WTC11 (cell line): Measurements from ENCODE around the gene PDCD10. TPM values are rescaled to one million over a fixed set of nuclear protein-coding genes. Genes with fewer than 3 reads are reported as not detected.

Experiments
- ATAC-seq: fragments of 200-7000 bp; cut with Tn5 transposase; 2 replicates; pipeline ENCODE4 v1.10.0; 2021; ENCODE audit warnings: mild to moderate bottlenecking, moderate library complexity
- CTCF ChIA-PET: fragments of 300-600 bp; sonication (Branson Sonifier 250); formaldehyde crosslinking; loops from one replicate; lab custom pipeline; 2021; ENCODE audit warnings: antibody characterized with exemption; lab: Charles Lee
- POLR2A ChIA-PET: fragments of 350-600 bp; sonication (Branson Sonifier 250); formaldehyde crosslinking; loops from one replicate; lab custom pipeline; 2021; ENCODE audit warnings: antibody characterized with exemption; lab: Charles Lee
- DNase-seq: peaks from one replicate; pipeline ENCODE4 v3.0.0; 2021; ENCODE audit warnings: low spot score
- H3K27ac Mint-ChIP-seq: 2 replicates; pipeline ENCODE4 v1.8.0; 2021; ENCODE audit warnings: mixed read lengths
- H3K27me3 Mint-ChIP-seq: 2 replicates; pipeline ENCODE4 v1.8.0; 2021; ENCODE audit warnings: low read depth, mild to moderate bottlenecking, moderate library complexity, mixed read lengths
- H3K36me3 Mint-ChIP-seq: 2 replicates; pipeline ENCODE4 v1.8.0; 2021; ENCODE audit warnings: mixed read lengths
- H3K4me1 Mint-ChIP-seq: 2 replicates; pipeline ENCODE4 v1.8.0; 2022; ENCODE audit warnings: mixed read lengths
- H3K4me3 Mint-ChIP-seq: 2 replicates; pipeline ENCODE4 v1.8.0; 2021; ENCODE audit warnings: mild to moderate bottlenecking, moderate library complexity, mixed read lengths
- H3K9me3 Mint-ChIP-seq: 2 replicates; pipeline ENCODE4 v1.8.0; 2021; ENCODE audit warnings: mixed read lengths
- AR ChIP-seq: fragments of 250-450 bp; sonication (Bioruptor Pico); IDR thresholded peaks from 2 replicates; pipeline ENCODE4 v1.9.0; 2021; ENCODE audit warnings: mild to moderate bottlenecking
- ATF1 ChIP-seq: sonication (generic); formaldehyde crosslinking; IDR thresholded peaks from 2 replicates; pipeline ENCODE4 v1.8.1; 2023; ENCODE audit warnings: mild to moderate bottlenecking, moderate library complexity, missing genetic modification reagents
- CDX4 ChIP-seq: fragments of 250-450 bp; sonication (Bioruptor Pico); IDR thresholded peaks from 2 replicates; pipeline ENCODE4 v1.9.0; 2021; ENCODE audit warnings: moderate library complexity, mild to moderate bottlenecking, inconsistent platforms, borderline replicate concordance
- CREM ChIP-seq: sonication (generic); formaldehyde crosslinking; IDR thresholded peaks from 2 replicates; pipeline ENCODE4 v1.8.1; 2022; ENCODE audit warnings: mild to moderate bottlenecking, missing genetic modification reagents, moderate library complexity
- E2F4 ChIP-seq: sonication (generic); formaldehyde crosslinking; IDR thresholded peaks from 2 replicates; pipeline ENCODE4 v1.8.1; 2022; ENCODE audit warnings: low read depth, mild to moderate bottlenecking, moderate library complexity, missing genetic modification reagents, borderline replicate concordance
- FOXJ3 ChIP-seq: sonication (generic); formaldehyde crosslinking; IDR thresholded peaks from 2 replicates; pipeline ENCODE4 v1.9.0; 2021; ENCODE audit warnings: missing genetic modification reagents, mild to moderate bottlenecking, borderline replicate concordance
- FOXP4 ChIP-seq: sonication (generic); formaldehyde crosslinking; IDR thresholded peaks from 2 replicates; pipeline ENCODE4 v1.8.0; 2022; ENCODE audit warnings: mild to moderate bottlenecking, missing genetic modification reagents
- GABPB1 ChIP-seq: sonication (generic); formaldehyde crosslinking; IDR thresholded peaks from 2 replicates; pipeline ENCODE4 v1.8.1; 2023; ENCODE audit warnings: mild to moderate bottlenecking, missing genetic modification reagents
- IRF1 ChIP-seq: sonication (generic); formaldehyde crosslinking; IDR thresholded peaks from 2 replicates; pipeline ENCODE4 v1.8.0; 2023; ENCODE audit warnings: missing genetic modification reagents
- NFATC4 ChIP-seq: fragments of 250-450 bp; sonication (Bioruptor Pico); IDR thresholded peaks from 2 replicates; pipeline ENCODE4 v1.9.0; 2021; ENCODE audit warnings: mild to moderate bottlenecking
- NR1H2 ChIP-seq: sonication (generic); formaldehyde crosslinking; IDR thresholded peaks from 2 replicates; pipeline ENCODE4 v1.9.0; 2021; ENCODE audit warnings: mild to moderate bottlenecking, moderate library complexity, missing genetic modification reagents
- RELA ChIP-seq: sonication (generic); formaldehyde crosslinking; IDR thresholded peaks from 2 replicates; pipeline ENCODE4 v1.8.1; 2022; ENCODE audit warnings: missing genetic modification reagents, mild to moderate bottlenecking, borderline replicate concordance
- RORB ChIP-seq: fragments of 250-450 bp; sonication (Bioruptor Pico); IDR thresholded peaks from 2 replicates; pipeline ENCODE4 v1.9.0; 2021; ENCODE audit warnings: mild to moderate bottlenecking
- SMAD4 ChIP-seq: sonication (generic); formaldehyde crosslinking; IDR thresholded peaks from 2 replicates; pipeline ENCODE4 v1.8.0; 2022; ENCODE audit warnings: mild to moderate bottlenecking, missing genetic modification reagents
- SOX15 ChIP-seq: fragments of 250-450 bp; sonication (Bioruptor Pico); IDR thresholded peaks from 2 replicates; pipeline ENCODE4 v1.9.0; 2021; ENCODE audit warnings: mild to moderate bottlenecking
- TCF7 ChIP-seq: sonication (generic); formaldehyde crosslinking; IDR thresholded peaks from 2 replicates; pipeline ENCODE4 v1.8.0; 2022; ENCODE audit warnings: mild to moderate bottlenecking, low read depth, missing genetic modification reagents, moderate library complexity
- ZBTB21 ChIP-seq: sonication (generic); formaldehyde crosslinking; IDR thresholded peaks from 2 replicates; pipeline ENCODE4 v1.8.1; 2023; ENCODE audit warnings: mild to moderate bottlenecking, missing genetic modification reagents, borderline replicate concordance
- ZMAT4 ChIP-seq: fragments of 250-450 bp; sonication (Bioruptor Pico); IDR thresholded peaks from 2 replicates; pipeline ENCODE4 v1.9.0; 2021; ENCODE audit warnings: mild to moderate bottlenecking
- ZNF232 ChIP-seq: sonication (generic); formaldehyde crosslinking; IDR thresholded peaks from 2 replicates; pipeline ENCODE4 v1.8.0; 2022; ENCODE audit warnings: mild to moderate bottlenecking, missing genetic modification reagents
- ZNF263 ChIP-seq: sonication (generic); formaldehyde crosslinking; IDR thresholded peaks from 2 replicates; pipeline ENCODE4 v1.8.1; 2022; ENCODE audit warnings: low read depth, mild to moderate bottlenecking, moderate library complexity, missing genetic modification reagents
- ZNF425 ChIP-seq: fragments of 250-450 bp; sonication (Bioruptor Pico); conservative IDR thresholded peaks from 2 replicates; pipeline ENCODE4 v1.9.0; 2021; ENCODE audit warnings: mild to moderate bottlenecking
- ZNF671 ChIP-seq: fragments of 250-450 bp; sonication (Bioruptor Pico); IDR thresholded peaks from 2 replicates; pipeline ENCODE4 v1.8.0; 2021; ENCODE audit warnings: mild to moderate bottlenecking
- total RNA-seq: library from RNA; stranded (reverse); gene quantifications from 3 replicates; pipeline ENCODE4 v1.2.3, GENCODE V29; 2021

The PDCD10 gene
- total RNA-seq, 1 experiment from 2014 or later, result 60.8 TPM

GRCh38 chr3:167651826-167652225 lies 82.9 kb downstream of the PDCD10 start (continued):
- TF ChIP-seq RELA (CRISPR knock-in tag) (no peak), FOXP4 (CRISPR knock-in tag) (no peak), E2F4 (CRISPR knock-in tag) (no peak), ZNF263 (CRISPR knock-in tag) (no peak), ATF1 (CRISPR knock-in tag) (no peak)

- H3K9me3 Mint-ChIP-seq, result peaks cover 13% of the 10 kb centered on the region
- TF ChIP-seq NR1H2 (CRISPR knock-in tag) (no peak), CDX4 (CRISPR knock-in tag) (no peak), TCF7 (CRISPR knock-in tag) (no peak), IRF1 (no peak), CREM (CRISPR knock-in tag) (no peak), AR (no peak), SMAD4 (CRISPR knock-in tag) (no peak), ZNF671 (CRISPR knock-in tag) (no peak), ZBTB21 (CRISPR knock-in tag) (no peak), GABPB1 (no peak), ZNF425 (CRISPR knock-in tag) (no peak), ZMAT4 (CRISPR knock-in tag) (no peak), RORB (no peak), RELA (CRISPR knock-in tag) (no peak), ZNF232 (CRISPR knock-in tag) (no peak), SOX15 (CRISPR knock-in tag) (no peak), FOXJ3 (CRISPR knock-in tag) (no peak), NFATC4 (CRISPR knock-in tag) (no peak)
- H3K36me3 Mint-ChIP-seq, result peaks cover 2% of the 10 kb centered on the region
- no peak for ATAC-seq
- peaks cover 31% of the 10 kb centered on the region for H3K4me1 Mint-ChIP-seq
- ChIA-PET CTCF (no interaction called here), POLR2A (no interaction called here)
- no peaks in the 10 kb centered on the region for H3K27me3 Mint-ChIP-seq
- H3K4me3 Mint-ChIP-seq, result no peak overlapping the region
- no peak overlapping the region for H3K27ac Mint-ChIP-seq
- DNase-seq, result no peak
Measured at GRCh38 chr3:167650459-167650858, 84.2 kb downstream of the PDCD10 start.
